ENCODE results near the gene MFF. TPM values are rescaled to one million over a fixed set of nuclear protein-coding genes. Genes with fewer than 3 reads are reported as not detected.

The MFF gene, protein sequence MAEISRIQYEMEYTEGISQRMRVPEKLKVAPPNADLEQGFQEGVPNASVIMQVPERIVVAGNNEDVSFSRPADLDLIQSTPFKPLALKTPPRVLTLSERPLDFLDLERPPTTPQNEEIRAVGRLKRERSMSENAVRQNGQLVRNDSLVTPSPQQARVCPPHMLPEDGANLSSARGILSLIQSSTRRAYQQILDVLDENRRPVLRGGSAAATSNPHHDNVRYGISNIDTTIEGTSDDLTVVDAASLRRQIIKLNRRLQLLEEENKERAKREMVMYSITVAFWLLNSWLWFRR
- total RNA-seq = 65.9 TPM

DNA sequence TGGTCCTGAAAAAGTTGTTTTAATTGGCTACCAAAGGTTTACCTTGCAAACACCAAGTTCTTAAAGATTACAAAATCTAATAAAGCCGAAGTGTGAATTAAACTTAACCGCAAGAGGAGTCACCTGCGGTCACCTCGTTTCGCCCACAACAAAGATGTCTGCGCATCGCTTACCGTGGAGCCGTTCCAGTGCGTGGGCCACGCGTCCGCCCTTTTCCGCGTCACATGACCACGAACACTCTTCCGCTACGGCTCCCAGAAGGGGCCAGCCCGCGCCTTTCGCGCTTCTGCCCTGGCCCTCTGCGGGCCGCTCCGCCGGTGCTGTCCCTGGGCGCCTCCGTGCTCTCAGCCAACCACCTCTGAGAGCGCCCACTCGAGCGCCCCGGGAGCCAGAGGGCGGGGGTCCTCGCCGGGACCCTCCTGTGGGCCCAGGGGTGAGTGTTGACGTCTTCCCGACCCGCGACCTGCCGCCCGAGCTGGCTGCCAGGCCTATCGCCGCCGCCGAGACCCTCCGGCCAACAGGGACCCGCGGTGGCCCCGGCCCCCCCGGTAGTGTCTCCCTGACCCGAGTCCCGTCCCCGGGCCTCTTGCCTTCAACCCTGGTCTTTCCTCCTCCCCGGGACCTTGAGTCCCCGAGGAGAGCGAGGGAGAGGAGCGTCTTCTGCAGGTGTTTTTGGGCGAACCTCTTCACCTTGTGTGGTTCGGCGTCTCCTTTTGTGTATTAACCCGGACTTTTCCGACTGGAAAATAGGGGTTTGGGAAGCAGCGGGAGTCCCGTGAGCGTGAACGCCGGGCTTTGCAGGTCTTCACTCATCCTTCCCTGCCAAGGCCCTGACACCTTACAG lies at the start of gene MFF:
Gene MFF (plus strand): TSS at position 257 of the 844 bp plus-strand sequence. CDS start 5,415 bp downstream, outside the sequence.
- intact Hi-C loops (cut with DNase I) = loop anchor here (1.0 to 2.0 kb wide), 2 partner anchors 42 to 81 kb away; no protein-coding TSS in a partner anchor
- H3K27me3 ChIP-seq = no peaks in the 10 kb centered on the region
- H3K4me1 ChIP-seq = peaks cover 0 to 9% of the 10 kb centered on the region in 2 donors
- TF ChIP-seq CTCF (IDR thresholded peaks at IDR 0.05) = peak in 1 of 3 experiments; percentile 35
- H3K27ac ChIP-seq = peak within 1 kb of the TSS; percentile 94 to 95
- H3K9me3 ChIP-seq = no peaks in the 10 kb centered on the region
- peak; percentile 65 to 95 for DNase-seq (ENCODE audit: low spot score in 2 of 2)
- H3K36me3 ChIP-seq = peaks cover under 1% of the 10 kb centered on the region in 2 donors
- H3K4me3 ChIP-seq = peak within 1 kb of the TSS; percentile 91 to 95

GRCh38 chr2:227280895-227281294 lies 44.2 kb upstream of the MFF start:
- no peaks in the 10 kb centered on the region for H3K9me3 ChIP-seq
- H3K27me3 ChIP-seq = no peaks in the 10 kb centered on the region
- intact Hi-C loops (cut with DNase I) = no loop called here
- DNase-seq (ENCODE audit: low spot score in 2 of 2) = no peak
- H3K4me3 ChIP-seq = no peak overlapping the region
- H3K27ac ChIP-seq = no peak overlapping the region
- peaks cover 0 to 21% of the 10 kb centered on the region in 2 donors for H3K36me3 ChIP-seq
- no peak for TF ChIP-seq CTCF (IDR thresholded peaks at IDR 0.05)
- no peaks in the 10 kb centered on the region for H3K4me1 ChIP-seq

DNA sequence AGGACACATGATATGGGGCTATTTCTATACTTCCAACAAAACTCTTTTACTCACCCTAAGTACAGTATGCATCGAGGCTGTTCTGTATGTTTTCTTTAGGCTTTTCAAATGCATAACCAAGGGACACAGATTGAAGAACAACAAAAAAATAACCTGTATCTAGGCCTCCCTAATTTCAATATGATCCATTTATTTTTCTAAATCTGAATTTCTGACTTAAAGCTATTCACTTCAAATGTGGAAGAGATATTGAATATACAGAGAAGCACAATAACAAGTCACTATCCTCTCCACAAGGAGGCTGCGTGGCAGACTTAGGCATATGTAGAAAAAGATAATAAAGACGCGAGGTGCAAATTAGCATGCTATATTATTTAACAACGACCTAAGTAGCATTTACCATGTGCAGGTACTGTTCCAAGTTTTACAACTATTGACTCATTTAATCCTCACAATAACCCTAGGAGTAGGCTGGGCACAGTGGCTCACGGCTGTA lies 39.3 kb upstream of the MFF start:
- no peaks in the 10 kb centered on the region for H3K4me1 ChIP-seq
- peaks cover 0 to 19% of the 10 kb centered on the region in 2 donors for H3K36me3 ChIP-seq
- intact Hi-C loops (cut with DNase I) = no loop called here
- H3K27ac ChIP-seq = no peak overlapping the region
- no peak for DNase-seq (ENCODE audit: low spot score in 2 of 2)
- TF ChIP-seq CTCF (IDR thresholded peaks at IDR 0.05) = no peak
- H3K9me3 ChIP-seq = no peaks in the 10 kb centered on the region
- H3K27me3 ChIP-seq = no peaks in the 10 kb centered on the region
- no peak overlapping the region for H3K4me3 ChIP-seq

DNA sequence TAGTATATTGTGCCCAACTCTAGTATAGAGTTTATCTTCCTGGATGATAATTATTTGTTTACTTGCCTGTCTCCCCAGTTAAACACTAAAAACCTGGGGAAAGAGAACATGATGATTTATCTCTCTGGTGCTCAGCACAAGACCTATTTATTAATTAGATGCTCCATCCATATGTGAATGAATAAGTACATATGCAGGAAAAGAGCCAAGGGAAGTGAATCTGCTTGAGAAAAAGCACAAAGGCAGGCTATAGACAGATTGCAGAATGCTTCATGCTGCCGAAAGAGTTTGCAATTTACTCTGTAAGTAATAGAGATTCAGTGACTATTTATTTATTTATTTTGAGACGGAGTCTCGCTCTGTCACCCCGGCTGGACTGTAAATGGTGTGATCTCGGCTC lies 37.3 kb upstream of the MFF start:
- no peak for TF ChIP-seq CTCF (IDR thresholded peaks at IDR 0.05)
- no peak overlapping the region for H3K27ac ChIP-seq
- no peaks in the 10 kb centered on the region for H3K27me3 ChIP-seq
- H3K9me3 ChIP-seq = no peaks in the 10 kb centered on the region
- peaks cover 0 to 7% of the 10 kb centered on the region in 2 donors for H3K36me3 ChIP-seq
- no peak overlapping the region for H3K4me3 ChIP-seq
- H3K4me1 ChIP-seq = no peaks in the 10 kb centered on the region
- intact Hi-C loops (cut with DNase I) = no loop called here
- no peak for DNase-seq (ENCODE audit: low spot score in 2 of 2)

- no peak for TF ChIP-seq CTCF (IDR thresholded peaks at IDR 0.05)
- Histone ChIP-seq H3K27me3 (no peaks in the 10 kb centered on the region), H3K4me3 (no peak overlapping the region), H3K36me3 (peaks cover 0 to 6% of the 10 kb centered on the region in 2 donors), H3K27ac (no peak overlapping the region), H3K9me3 (no peaks in the 10 kb centered on the region), H3K4me1 (no peaks in the 10 kb centered on the region)
- no peak for DNase-seq (ENCODE audit: low spot score in 2 of 2)
- intact Hi-C loops (cut with DNase I) = no loop called here
Measured at GRCh38 chr2:227292314-227292713, 32.7 kb upstream of the MFF start.

Data from ascending aorta (tissue), 2 donors.